Midbrain (tissue), 1 donor: ENCODE data around the gene ZNF853.
"Not testable (repeated sequence)": the region's sequence is repeated elsewhere in the genome, so short reads cannot be mapped to it uniquely, and the experiment has no call there.

Experiments used
- DNase-seq: peaks from one replicate; lab custom pipeline; 2025; lab: John Stamatoyannopoulos, UW

ZNF853 gene

DNA sequence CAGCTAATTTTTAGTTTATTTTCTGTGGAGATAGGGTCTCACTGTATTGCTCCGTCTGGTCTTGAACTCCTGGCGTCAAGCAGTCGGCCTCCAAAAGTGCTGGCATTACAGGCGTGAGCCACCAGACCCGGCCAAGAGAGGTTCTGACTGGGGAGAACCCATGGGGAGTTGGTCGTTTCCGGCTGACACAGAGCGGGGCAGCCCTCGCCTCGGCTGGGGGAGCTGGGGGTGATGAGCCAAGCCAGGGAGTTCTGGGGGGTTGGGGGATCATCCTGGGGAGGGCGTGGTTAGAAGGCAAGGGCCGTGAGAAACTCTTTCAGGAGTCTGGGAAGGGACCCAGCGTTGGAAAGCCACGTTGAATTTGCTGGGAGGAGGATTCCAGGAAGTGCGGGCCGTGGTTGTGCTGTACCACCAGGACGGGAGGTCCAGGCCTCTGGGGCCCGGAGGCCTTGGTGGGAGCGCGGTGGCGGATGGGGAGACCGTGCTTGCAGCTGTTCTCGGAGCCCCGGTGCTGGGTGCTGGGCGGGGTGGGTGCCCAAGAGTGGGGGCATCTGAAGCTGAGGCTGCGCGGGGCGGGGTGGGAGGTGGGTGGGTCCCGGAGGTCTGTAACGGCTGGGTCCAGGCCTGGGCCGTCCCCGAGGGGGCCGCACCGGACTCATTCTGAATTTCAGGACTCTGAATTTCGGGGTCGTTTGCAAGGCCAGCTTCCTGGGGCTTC is 8.4 kb upstream of the ZNF853 start:
- no peak for DNase-seq

DNA sequence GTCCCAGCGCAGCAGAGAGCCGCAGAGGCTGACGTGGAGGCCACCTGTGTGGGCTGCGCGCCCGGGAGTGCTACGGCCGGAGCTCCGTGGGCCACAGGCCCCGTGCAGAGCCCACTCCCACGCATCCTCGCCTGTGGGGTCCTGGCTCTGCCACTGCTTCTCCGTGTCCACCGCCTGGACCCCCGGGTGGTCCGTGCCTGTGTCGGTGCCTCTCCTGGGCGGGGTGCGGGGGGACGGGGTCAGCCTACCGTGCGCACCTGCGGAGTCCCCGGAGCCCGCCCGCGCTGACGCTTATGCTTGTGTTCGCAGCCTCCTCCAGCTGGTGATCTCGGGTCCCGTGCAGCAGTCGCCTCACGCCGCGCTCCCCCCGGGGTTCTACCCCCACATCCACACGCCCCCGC is 7.8 kb upstream of the ZNF853 start:
- no peak for DNase-seq

DNA sequence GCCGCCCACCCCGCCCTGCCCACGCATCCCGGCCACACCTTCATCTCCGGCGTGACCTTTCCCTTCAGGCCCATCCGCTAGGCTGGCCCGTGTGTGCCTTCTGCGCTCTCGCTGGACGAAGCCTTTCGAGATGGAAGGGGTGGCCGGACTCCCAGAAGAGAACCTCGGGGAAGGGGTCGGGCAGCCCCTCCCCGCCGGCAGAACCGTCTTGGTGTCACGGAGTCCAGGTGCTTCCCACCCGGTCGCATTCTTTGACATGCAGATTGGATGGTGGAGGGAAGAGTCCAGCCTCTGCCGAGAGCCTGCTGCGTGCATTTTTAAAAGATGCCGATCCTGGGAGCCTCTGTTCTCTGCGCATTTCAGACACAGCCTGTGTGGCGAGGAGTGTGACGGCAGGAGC is 7.3 kb upstream of the ZNF853 start:
- DNase-seq, result no peak

DNA sequence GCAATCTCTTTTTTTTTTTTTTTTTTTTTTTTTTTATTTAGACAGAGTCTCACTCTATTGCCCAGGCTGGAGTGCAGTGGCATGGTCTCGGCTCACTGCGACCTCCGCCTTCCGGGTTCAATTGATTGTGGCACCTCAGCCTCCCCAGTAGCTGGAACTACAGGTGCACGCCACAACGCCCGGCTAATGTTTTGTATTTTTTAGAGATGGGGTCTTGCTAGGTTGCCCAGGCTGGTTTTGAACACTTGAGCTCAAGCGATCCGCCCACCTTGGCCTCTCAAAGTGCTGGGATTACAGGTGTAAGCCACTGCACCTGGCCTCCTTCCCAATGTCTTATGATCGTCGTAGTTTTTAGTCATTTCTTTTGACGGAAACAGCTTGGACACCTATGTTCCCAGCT is 6.6 kb upstream of the ZNF853 start:
- DNase-seq, result no peak

DNA sequence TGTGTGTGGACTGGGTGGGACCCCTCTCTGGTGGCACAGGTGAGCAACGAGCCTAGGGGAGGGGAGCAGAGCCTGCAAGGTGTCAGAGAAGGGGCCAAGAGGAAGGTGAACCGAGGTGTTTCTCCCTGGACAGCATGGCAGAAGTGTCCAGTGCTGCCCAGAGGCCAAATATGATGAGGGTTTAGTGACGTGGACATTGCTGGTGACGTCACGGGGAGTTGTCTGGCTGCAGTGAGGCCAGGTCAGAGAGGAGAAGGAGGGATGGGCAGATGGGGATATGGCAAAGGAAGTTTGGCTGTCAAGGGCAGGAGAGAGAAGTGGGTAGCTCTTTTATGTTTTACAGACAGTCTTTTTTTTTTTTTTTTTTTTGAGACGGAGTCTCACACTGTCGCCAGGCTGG is 2.6 kb upstream of the ZNF853 start:
- DNase-seq, result no peak

DNA sequence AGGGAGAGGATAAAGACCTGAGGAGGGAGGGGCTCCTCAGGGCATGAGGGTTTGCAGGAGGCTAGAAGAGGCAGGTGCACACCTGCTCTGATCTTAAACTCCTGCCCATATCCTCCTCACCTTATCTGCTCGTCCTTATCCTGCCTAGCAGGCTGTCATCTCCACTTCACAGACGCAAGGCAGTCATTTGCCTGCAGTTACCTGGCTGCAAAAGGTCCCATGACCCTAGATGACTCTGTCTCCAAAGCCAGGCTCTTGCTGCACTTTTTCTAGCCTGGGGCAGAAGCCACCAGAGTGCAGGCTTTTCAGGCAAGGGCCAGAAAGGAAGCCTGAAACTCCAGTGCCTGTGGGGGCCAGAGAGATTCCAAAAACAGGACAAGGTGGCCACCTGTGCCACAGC is 1.7 kb upstream of the ZNF853 start:
- no peak for DNase-seq

DNA sequence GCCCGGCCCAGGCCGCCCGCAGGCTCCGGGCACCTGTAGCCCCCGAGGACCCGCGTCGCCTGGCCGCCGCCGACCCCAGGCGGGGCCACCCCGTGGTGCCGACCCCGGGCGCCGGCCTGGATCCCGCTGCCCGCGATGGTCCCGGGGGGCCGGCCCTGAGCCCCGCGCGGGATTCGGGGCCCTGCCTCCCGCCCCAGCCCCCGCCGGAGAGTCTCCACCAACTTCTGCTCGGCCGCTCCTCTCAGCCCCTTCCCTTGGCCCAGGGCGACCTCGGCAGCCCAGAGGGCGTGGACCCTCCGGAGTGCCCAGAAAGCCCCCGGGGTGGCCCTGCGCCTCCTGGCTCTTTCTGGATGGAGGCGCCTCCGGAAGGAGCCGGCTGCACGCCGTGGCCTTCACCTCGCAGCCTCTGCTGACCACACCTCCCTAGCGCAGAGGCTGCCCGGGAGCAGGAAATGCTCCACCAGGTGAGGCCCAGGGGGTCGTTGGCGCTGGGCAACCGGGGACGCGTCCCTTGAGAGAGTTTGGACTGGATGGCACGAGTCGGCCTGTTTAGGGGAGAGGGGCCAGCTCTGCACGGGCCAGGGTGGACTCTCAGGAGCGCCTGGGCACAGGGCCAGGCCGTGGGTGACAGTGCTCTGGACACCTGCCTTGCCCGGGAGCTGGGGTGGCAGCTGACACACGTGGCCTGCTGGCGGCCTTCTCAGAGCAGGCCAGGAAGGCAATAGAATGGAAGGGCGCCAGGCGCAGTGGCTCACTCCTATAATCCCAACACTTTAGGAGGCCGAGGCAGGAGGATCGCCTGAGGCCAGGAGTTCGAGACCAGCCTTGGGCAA is 529 bp downstream of the ZNF853 start:
- peak; percentile 2 for DNase-seq

DNA sequence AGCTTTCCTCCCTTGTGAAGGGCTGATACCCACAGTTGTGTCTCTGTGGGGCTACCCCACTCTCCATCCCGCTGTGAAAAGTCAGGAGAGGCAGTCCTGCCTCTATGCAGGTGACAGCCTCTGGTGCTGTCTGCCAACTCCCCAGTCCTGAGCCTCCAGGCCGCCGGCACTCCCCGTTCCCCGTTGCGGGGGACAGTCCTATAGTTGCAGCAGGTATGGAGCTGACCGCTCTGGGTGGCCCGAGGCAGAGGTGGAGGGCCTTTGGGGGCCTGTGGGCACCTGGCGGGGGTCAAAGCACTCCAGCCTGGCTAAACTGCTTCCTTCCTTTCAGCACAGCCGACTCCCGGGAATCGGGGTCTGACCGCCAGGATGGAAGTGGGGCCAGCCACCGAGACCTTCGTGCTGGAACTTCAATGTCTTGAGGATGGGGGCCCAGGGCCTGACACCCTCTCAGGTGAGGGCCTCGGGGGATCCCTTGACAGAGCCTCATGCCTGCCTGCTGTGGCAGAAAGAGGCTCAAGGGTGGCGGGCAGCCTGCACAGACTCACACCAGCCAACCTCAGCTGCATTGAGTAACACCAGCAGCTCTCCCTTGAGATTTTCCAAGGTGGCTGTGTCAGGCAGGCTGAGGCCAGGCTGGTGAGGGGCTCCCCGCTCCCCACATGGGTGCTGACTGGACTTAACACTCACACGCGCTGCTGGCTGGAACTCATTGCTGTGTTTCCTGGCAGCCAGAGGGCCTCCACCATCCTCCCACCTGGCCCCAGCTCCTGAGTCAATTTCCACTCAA is 1.6 kb downstream of the ZNF853 start:
- no peak for DNase-seq

DNA sequence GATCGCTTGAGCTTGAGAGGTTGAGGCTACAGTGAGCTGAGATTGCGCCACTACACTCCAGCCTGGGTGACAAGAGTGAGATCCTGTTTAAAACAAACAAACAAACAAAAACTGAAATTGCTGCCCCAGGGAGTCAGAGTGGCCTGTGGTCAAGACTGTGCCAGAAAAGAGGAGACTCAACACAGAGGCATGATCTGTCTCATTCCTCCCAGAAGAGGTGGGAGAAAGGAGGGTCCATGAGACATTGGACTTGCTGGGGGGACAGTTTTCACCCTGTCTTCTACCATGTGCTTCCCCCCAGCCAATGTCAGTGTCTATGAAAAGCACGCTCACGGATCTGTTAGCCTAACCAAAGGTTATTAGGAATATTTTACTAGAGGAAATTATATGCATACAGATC is 3.2 kb downstream of the ZNF853 start:
- DNase-seq, result no peak

DNA sequence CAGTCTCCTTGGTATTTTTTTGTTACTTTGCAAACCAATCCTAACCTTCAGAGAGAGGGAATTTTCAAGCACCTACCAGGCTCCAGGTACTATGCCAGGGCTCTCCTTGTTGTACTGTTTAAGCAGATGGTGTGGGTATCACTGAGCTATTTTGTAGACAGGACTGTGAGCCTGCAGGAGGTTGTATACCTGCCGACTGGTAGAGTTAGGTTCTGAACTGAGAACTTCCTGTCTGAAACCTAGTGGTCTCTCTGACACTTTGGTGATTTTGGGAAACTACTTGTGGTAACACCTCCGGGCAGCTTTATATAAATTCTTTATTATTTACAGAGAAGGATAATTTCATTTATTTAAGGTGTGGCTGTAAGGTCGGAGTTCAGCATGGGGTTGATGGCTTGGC is 4.6 kb downstream of the ZNF853 start:
- no peak for DNase-seq

DNA sequence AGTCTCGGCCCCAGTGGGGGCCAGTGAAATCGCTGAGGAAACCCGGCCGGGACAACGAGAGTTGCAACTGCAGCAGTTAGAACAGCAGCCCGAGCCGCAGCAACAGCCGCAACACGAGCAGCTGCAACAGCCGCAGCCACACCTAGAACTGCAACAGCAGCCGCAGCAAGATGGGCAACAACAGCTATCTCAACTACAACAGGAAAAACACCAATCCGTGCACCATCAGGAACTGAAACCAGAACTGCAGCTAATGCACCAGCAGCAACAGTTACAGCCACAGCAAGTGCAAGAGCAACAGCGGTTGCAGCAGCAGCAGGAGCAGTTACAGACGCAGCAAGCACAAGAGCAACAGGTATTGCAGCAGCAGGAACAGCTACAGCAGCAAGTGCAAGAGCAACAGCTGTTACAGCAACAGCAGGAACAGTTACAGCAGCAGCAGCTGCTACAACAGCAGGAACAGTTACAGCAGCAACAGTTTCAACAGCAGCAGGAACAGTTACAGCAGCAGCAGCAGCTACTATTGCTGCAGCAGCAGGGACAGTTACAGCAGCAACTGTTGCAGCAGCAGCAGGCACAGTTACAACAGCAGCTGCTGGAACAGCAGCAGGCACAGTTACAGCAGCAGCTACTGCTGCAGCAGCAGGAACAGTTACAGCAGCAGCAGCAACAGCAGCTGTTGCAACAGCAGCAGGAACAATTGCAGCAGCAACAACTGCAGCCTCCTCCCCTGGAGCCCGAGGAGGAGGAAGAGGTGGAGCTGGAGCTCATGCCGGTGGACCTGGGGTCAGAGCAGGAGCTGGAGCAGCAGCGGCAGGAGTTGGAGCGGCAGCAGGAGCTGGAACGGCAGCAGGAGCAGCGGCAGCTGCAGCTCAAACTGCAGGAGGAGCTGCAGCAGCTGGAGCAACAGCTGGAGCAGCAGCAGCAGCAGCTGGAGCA is 6.1 kb downstream of the ZNF853 start:
- DNase-seq, result no peak

DNA sequence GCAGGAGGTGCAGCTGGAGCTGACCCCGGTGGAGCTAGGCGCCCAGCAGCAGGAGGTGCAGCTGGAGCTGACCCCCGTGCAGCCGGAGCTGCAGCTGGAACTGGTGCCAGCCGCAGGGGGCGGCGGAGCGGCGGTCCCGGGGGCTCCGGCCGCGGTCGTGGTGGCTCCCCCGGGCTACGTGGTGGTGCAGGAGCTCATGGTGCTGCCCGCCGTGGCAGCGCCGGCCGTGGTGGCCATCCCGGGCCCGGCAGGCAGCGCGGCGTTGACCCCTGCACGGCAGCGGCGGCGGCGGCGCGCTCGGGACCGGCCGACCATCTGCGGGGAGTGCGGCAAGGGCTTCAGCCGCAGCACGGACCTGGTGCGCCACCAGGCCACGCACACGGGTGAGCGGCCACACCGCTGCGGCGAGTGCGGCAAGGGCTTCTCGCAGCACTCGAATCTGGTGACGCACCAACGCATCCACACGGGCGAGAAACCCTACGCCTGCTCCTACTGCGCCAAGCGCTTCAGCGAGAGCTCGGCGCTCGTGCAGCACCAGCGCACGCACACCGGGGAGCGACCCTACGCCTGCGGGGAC is 6.8 kb downstream of the ZNF853 start:
- DNase-seq, result no peak

DNA sequence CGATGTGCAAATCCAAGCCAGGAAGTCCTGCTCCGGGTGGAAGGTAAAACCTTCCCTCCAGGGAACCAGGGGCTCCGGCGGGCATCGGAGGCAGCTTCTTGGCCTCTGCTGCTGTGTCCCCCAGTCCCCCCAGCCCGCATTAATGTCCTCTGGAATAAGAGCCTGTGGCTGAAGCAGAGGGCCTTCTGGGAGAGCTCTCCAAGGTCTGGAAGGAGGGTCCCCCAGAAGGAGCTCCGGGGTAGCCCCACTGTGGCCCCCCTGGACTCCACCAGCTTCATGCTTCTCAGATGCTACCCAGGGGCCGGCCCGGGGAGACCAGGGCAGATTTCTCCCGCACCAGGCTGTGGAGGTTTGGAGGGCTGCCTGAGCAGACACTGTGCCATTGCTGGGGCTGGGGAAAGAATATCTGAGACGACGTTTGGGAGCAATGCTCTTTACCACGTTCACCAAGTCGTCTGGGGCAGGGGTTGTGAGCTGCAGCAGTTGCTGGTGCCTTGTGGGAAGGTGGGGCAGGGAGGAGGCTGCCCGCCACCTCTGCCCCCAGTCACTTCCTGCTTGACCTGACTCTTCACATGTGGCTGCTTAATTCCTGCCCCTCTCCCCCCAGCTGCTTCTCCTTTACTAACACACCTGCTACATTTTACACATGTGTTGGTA is 8.3 kb downstream of the ZNF853 start:
- DNase-seq, result no peak

DNA sequence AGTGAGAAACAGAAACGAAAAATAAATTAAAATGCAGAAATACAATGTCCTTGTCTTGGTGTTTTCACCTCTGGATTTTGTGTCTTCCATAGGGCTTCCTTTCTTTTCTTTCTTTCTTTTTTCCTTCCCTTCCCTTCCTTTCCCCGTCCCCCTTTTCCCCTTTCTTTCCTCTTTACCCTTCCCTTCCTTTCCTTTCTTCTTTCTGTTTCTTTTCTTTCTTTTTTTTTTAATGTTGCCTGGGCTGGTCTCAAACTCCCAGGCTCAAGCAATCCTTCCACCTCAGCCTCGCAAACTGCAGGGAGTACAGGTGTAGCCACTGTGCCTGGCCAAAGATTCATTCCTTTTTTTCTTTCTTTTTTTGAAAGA is 8.8 kb downstream of the ZNF853 start:
- DNase-seq, result no peak

DNA sequence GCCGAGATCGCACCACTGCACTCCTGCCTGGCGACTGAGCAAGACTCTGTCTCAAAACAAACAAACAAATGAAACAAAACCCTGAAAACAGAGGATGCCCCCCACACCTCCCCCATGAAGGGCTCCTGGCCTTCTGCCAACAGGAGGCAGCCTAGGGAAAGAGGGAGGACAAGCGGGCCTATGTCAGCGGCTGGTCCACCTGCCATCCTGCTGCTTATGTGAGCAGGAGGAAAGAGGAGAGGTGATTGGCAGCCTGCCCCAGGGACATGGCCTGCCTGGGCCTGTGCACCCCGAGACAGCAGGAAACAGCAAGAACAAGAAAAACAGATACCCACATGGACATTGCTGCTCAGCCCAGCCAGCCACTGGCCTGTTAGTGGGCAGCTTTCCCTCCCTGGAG is 12.6 kb downstream of the ZNF853 start:
- no peak for DNase-seq

DNA sequence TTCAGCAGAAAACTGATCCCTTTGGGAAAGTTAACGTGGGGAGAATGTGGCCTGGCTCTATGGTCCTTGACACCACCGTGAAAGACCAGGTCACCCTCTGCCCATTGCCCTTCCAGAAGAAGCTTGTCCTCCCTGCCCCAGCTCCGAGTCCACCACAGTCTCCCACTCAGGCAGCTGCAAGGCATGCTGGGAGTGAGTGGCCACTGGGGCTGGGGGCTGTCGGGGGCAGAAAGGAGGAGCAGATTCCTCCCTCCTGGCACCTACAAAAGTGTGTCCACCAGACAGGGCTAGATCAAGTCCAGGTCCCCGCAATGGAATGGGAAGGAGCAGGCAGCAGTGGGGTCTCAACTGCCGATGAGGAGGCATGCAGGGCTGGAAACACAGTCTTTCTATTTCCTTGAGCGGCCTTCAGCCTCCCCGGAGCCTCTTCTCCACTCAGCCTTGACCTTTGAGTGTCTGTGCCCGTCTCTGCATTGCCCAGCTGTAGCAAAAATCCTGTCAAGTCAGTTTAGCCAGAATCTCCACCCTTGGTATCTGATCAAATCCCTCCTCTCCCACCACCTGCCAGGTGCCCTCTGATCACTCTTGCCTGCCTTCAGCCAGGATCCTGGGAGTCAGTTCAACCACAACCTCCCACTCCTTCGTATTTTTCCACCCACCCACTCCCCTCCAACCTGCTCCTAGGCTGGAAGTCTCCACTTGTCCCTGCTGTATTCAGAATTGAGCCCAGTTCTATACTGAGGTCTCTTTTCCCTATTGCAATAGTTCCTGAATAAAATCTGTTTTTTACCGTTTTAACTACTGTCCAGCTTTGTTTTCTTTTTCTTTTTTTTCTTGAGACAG is 14.8 kb downstream of the ZNF853 start:
- DNase-seq, result no peak

DNA sequence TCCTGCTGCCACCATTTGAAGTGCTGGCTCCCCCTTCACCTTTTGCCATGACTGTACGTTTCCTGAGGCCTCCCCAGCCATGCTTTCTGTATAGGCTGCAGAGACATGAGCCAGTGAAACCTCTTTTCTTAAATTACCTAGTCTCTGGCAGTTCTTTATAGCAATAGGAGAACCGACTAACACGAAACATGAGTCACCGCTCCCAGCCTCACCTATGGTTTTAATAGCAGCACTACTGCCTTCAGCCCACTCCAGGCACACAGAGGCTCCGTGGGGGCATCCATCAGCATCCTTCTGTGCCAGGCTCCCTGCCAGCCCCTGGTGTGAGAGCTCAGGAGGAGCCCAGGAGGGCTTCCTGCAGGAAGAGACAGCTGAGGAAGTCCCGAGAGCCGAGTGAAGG is 16.2 kb downstream of the ZNF853 start:
- no peak for DNase-seq

DNA sequence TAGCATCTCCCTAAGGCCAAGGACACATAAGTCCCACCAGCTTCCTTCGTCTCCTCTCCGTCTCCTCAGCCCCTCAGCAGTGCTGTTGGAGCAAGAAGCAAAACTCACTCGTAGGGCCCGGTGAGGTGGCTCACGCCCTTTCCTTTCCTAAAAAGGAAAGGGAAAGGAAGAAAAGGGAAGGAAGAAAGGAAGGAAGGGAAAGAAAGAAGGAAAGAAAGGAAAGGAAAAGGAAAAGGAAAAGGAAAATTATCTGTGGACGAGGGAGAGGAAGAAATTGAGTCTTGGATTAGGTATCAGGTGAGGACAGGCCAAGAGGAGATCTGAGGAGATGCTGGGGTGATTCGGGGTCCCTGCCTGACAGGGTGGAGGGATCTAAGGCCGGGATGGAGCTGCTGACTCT is 18.6 kb downstream of the ZNF853 start:
- DNase-seq, result no peak

DNA sequence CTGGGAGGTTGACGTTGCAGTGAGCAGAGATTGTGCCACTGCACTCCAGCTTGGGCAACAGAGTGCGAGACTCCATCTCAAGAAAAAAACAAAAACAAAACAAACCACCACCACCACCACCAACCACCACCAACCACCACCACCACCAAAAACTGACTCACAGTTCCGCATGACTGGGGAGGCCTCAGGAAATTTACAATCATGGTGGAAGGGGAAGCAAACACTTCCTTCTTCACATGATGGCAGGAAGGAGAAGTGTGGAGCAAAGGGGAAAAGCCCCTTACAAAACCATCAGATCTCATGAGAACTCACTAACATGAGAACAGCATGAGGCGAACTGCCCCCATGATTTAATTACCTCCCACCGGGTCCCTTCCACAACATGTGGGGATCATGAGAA is 19.6 kb downstream of the ZNF853 start:
- DNase-seq, result not testable (repeated sequence)
